ENCODE measurements around the gene RPTOR.
"Not testable (repeated sequence)": the region's sequence is repeated elsewhere in the genome, so short reads cannot be mapped to it uniquely, and the experiment has no call there.

Gene RPTOR

GRCh38 chr17:80873307-80873951 is 328.8 kb downstream of the RPTOR start:
- DNase-seq: no peak

- DNase-seq: no peak
Measured at GRCh38 chr17:80874866-80875445, 330.3 kb downstream of the RPTOR start.

- DNase-seq: not testable (repeated sequence)
Measured at GRCh38 chr17:80875480-80875995, 330.9 kb downstream of the RPTOR start.

- DNase-seq: not testable (repeated sequence)
Measured at GRCh38 chr17:80876456-80876949, 331.9 kb downstream of the RPTOR start.

- no peak for DNase-seq
Measured at GRCh38 chr17:80876950-80877728, 332.5 kb downstream of the RPTOR start.

- DNase-seq: no peak
Measured at GRCh38 chr17:80877729-80878303, 333.2 kb downstream of the RPTOR start.

GRCh38 chr17:80878876-80879722 is 334.5 kb downstream of the RPTOR start:
- DNase-seq: no peak

- DNase-seq: no peak
Measured at GRCh38 chr17:80879723-80880647, 335.3 kb downstream of the RPTOR start.

GRCh38 chr17:80880648-80880985 is 336.0 kb downstream of the RPTOR start:
- no peak for DNase-seq

GRCh38 chr17:80881306-80881705 is 336.7 kb downstream of the RPTOR start:
- no peak for DNase-seq

- DNase-seq: no peak
Measured at GRCh38 chr17:80882323-80882722, 337.7 kb downstream of the RPTOR start.

- DNase-seq: no peak
Measured at GRCh38 chr17:80882926-80883685, 338.5 kb downstream of the RPTOR start.

GRCh38 chr17:80883831-80884735 is 339.4 kb downstream of the RPTOR start:
- DNase-seq: no peak

- no peak for DNase-seq
Measured at GRCh38 chr17:80884811-80885210, 340.2 kb downstream of the RPTOR start.

GRCh38 chr17:80885947-80886582 is 341.4 kb downstream of the RPTOR start:
- DNase-seq: no peak

GRCh38 chr17:80886641-80887573 is 342.3 kb downstream of the RPTOR start:
- no peak for DNase-seq

GRCh38 chr17:80887639-80888175 is 343.1 kb downstream of the RPTOR start:
- no peak for DNase-seq
